Measurements from ENCODE around the gene CCDC33. TPM values are rescaled to one million over a fixed set of nuclear protein-coding genes. Genes with fewer than 3 reads are reported as not detected.

CCDC33 gene
- total RNA-seq, 1 donor from 2014 or later: 0.25 TPM

DNA sequence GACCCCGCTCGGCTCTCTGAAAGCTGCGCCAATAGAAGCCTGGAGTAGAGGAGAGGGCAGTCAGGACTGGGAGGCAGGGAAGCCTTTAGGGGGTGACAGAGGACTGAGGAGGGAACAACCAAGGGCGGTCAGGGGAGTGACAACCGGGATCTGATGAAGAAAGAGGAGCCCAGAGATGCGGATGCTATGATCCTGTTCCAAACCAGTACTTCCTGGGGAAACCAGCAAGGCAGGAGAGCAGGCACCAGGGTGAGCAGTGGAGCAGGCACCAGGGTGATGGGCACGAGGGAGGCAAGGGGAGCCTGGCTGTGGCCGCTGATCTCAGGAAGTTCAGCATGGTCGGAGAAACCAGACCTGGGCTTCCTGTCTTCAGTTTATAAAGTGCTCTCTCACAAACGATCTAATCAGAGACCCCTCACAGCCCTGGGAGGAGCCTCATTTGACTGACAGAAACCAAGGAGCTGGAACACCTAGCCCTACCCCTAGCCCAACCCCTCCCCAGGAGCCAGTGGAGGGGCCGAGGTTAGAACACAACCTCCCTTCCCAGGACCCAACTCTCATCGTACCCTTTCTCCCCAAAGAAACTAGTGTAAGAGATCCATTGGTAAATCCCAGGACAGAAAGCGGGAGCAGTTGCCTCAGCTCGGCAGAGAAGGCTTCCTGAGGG lies 34.9 kb downstream of the CCDC33 start:
- no peak for DNase-seq (ENCODE audit: low read depth)
- TF ChIP-seq, protein P1, sequence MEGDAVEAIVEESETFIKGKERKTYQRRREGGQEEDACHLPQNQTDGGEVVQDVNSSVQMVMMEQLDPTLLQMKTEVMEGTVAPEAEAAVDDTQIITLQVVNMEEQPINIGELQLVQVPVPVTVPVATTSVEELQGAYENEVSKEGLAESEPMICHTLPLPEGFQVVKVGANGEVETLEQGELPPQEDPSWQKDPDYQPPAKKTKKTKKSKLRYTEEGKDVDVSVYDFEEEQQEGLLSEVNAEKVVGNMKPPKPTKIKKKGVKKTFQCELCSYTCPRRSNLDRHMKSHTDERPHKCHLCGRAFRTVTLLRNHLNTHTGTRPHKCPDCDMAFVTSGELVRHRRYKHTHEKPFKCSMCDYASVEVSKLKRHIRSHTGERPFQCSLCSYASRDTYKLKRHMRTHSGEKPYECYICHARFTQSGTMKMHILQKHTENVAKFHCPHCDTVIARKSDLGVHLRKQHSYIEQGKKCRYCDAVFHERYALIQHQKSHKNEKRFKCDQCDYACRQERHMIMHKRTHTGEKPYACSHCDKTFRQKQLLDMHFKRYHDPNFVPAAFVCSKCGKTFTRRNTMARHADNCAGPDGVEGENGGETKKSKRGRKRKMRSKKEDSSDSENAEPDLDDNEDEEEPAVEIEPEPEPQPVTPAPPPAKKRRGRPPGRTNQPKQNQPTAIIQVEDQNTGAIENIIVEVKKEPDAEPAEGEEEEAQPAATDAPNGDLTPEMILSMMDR (IDR thresholded peaks at IDR 0.05; ENCODE audit: insufficient read depth, low read length, poor library complexity, severe bottlenecking): no peak
- H3K4me3 ChIP-seq (ENCODE audit: low read depth, low read length): no peak overlapping the region

DNA sequence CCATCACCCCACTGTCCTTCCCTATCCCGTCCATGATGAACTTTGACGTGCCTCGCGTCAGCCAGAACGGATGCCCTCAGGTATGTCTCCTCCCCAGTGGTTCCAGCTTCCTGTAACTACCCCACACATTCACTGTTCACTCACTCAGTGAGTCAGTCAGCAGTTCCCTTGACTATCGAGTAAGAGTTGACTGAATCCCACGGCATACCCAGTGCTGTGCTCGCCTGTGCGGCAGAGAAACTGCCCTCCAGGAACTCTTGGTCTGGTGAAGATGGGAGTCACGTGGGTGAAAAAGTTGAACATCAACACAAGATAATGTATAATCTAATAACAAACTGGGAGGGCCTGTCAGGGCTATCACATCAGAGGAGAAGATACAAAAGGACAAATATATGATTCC lies 36.7 kb downstream of the CCDC33 start:
- Histone ChIP-seq H3K4me3 (ENCODE audit: low read depth, low read length) (no peak overlapping the region), H3K27me3 (ENCODE audit: control insufficient read depth, insufficient read depth, low read length) (peaks cover 44% of the 10 kb centered on the region), H3K36me3 (ENCODE audit: control insufficient read depth, insufficient read depth, low read length) (no peaks in the 10 kb centered on the region)
- no peak for DNase-seq (ENCODE audit: low read depth)
- TF ChIP-seq, protein P1 (IDR thresholded peaks at IDR 0.05; ENCODE audit: insufficient read depth, low read length, poor library complexity, severe bottlenecking): no peak

More for the DNA sequence above, 34.9 kb downstream of the CCDC33 start:
- Histone ChIP-seq H3K27me3 (ENCODE audit: control insufficient read depth, insufficient read depth, low read length) (peaks cover 32% of the 10 kb centered on the region), H3K36me3 (ENCODE audit: control insufficient read depth, insufficient read depth, low read length) (no peaks in the 10 kb centered on the region)

DNA sequence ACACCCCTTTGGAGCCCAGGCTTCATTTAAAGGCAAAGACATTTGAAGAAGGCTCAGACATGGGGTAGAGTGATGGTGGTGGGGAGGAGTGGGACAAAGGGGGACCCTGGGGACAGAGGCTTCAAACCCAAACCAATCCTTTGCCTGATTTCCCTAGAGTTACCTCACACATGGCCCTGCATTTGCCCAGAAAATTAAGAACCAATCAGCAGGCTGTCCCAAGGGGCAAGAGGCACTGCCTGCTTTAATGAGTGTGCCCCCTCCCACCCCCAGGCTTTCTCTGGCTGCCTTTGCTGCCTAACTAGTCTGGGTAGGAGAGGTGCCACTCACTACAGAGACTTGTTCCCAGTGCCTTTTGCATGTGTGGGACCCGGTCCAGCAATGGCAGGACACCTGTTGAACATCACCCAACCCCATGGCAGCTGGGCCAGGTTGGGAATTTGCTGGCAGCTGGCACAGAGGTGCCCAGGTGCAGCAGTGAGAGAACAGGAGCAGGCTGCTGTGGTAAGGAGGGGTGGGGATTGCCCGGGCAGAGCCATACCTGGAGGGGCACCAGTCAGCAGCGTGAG lies 38.4 kb downstream of the CCDC33 start:
- no peak overlapping the region for H3K4me3 ChIP-seq (ENCODE audit: low read depth, low read length)

DNA sequence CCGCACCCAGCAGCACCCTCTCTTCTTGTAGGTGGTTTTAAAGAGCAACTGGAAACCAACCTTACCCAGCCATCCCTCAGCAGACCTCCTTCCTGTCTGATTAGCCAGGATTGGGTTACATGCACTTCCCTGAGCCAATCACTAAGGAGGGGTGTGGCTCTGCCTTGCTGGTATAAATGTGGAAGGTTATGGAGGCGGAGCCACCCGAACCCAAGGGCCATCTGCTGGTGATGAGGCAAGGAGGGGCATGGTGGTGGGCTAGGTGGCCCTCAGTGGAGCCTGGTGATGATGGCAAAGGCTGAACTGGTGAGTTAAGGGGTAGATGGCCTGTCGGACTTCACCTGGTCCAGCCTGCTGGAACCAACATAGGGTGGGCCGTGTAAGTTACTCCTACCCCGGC lies 39.8 kb downstream of the CCDC33 start:
- TF ChIP-seq, protein P1 (IDR thresholded peaks at IDR 0.05; ENCODE audit: insufficient read depth, low read length, poor library complexity, severe bottlenecking): no peak
- Histone ChIP-seq H3K4me3 (ENCODE audit: low read depth, low read length) (no peak overlapping the region), H3K36me3 (ENCODE audit: control insufficient read depth, insufficient read depth, low read length) (no peaks in the 10 kb centered on the region), H3K27me3 (ENCODE audit: control insufficient read depth, insufficient read depth, low read length) (peaks cover 51% of the 10 kb centered on the region)
- no peak for DNase-seq (ENCODE audit: low read depth)

More for the DNA sequence above, 38.4 kb downstream of the CCDC33 start:
- TF ChIP-seq, protein P1 (IDR thresholded peaks at IDR 0.05; ENCODE audit: insufficient read depth, low read length, poor library complexity, severe bottlenecking): no peak
- Histone ChIP-seq H3K36me3 (ENCODE audit: control insufficient read depth, insufficient read depth, low read length) (no peaks in the 10 kb centered on the region), H3K27me3 (ENCODE audit: control insufficient read depth, insufficient read depth, low read length) (peaks cover 46% of the 10 kb centered on the region)
- DNase-seq (ENCODE audit: low read depth): no peak

DNA sequence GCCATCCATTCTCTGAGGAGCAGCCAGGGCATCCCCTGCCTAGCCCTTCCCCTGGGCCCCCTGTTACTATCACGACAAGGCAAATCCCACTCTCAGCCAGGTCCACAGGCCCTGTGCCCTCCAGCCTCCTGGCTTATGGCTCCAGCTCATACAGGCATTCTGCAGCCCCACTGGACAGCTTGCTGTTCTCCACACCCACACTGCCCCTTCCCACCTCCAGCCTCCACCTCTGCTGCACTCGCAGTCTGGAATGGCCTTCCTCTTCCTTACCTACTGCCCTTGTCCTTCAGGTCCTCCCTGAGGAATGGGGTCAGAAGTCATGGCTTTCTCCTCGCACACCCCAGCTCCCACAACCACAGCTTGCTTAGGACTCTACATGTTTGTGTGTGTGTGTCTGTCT lies 40.4 kb downstream of the CCDC33 start:
- H3K36me3 ChIP-seq (ENCODE audit: control insufficient read depth, insufficient read depth, low read length): no peaks in the 10 kb centered on the region
- no peak for DNase-seq (ENCODE audit: low read depth)
- H3K27me3 ChIP-seq (ENCODE audit: control insufficient read depth, insufficient read depth, low read length): peaks cover 48% of the 10 kb centered on the region
- no peak overlapping the region for H3K4me3 ChIP-seq (ENCODE audit: low read depth, low read length)
- TF ChIP-seq, protein P1 (IDR thresholded peaks at IDR 0.05; ENCODE audit: insufficient read depth, low read length, poor library complexity, severe bottlenecking): no peak
